ENCODE data around the gene SEMA4D. TPM values are rescaled to one million over a fixed set of nuclear protein-coding genes. Genes with fewer than 3 reads are reported as not detected.
A peak's percentile ranks its signal among the peaks of the same experiment; 100 is the strongest.

Gene SEMA4D
- total and polyA plus RNA-seq, 12 donors, result 2.3 to 51.0 (median 20.2) TPM

- intact Hi-C loops (cut with DNase I), result no loop called here
- H3K27ac ChIP-seq, result peak overlapping the region in 2 of 10 donors; percentile 20 to 79
- WGBS, 2 donors, result 93 to 96% methylated on average over 6 of the region's 6 CpGs
Observed at GRCh38 chr9:89361031-89361430, 136.9 kb downstream of the SEMA4D start.

GRCh38 chr9:89360465-89360864, 137.4 kb downstream of the SEMA4D start:
- H3K36me3 ChIP-seq, result peaks cover 0 to 86% (median 41%) of the 10 kb centered on the region in 9 donors
- H3K27ac ChIP-seq, result peak overlapping the region in 5 of 10 donors; percentile 20 to 79 (median 35)
- peaks cover 5 to 28% (median 24%) of the 10 kb centered on the region in 9 donors for H3K4me1 ChIP-seq
- intact Hi-C loops (cut with DNase I), result no loop called here
- no peaks in the 10 kb centered on the region for H3K27me3 ChIP-seq
- H3K4me3 ChIP-seq, result no peak overlapping the region
- WGBS, 2 donors, result 49 to 53% methylated on average over 3 of the region's 3 CpGs
- DNase-seq (no peak), ATAC-seq (peak in 3 of 8 donors; percentile 13 to 51 (median 48))
- H3K9me3 ChIP-seq, result no peaks in the 10 kb centered on the region
- no peak for TF ChIP-seq CTCF (IDR thresholded peaks at IDR 0.05)

More at GRCh38 chr9:89361031-89361430, 136.9 kb downstream of the SEMA4D start:
- Histone ChIP-seq H3K4me3 (no peak overlapping the region), H3K27me3 (no peaks in the 10 kb centered on the region), H3K36me3 (peaks cover 0 to 80% (median 41%) of the 10 kb centered on the region in 9 donors), H3K9me3 (no peaks in the 10 kb centered on the region), H3K4me1 (peaks cover 5 to 28% (median 24%) of the 10 kb centered on the region in 9 donors)
- DNase-seq (no peak), ATAC-seq (no peak)
- no peak for TF ChIP-seq CTCF (IDR thresholded peaks at IDR 0.05)

GRCh38 chr9:89359751-89360261, 138.1 kb downstream of the SEMA4D start:
- H3K4me3 ChIP-seq, result no peak overlapping the region
- WGBS, 2 donors, result 60 to 67% methylated on average over 8 of the region's 8 CpGs
- ATAC-seq (peak in 5 of 8 donors; percentile 41 to 65 (median 49)), DNase-seq (no peak)
- no peak for TF ChIP-seq CTCF (IDR thresholded peaks at IDR 0.05)
- peaks cover 5 to 28% (median 24%) of the 10 kb centered on the region in 9 donors for H3K4me1 ChIP-seq
- peaks cover 0 to 93% (median 46%) of the 10 kb centered on the region in 9 donors for H3K36me3 ChIP-seq
- H3K27me3 ChIP-seq, result no peaks in the 10 kb centered on the region
- H3K27ac ChIP-seq, result peak overlapping the region in 7 of 10 donors; percentile 20 to 79 (median 30)
- no peaks in the 10 kb centered on the region for H3K9me3 ChIP-seq
- intact Hi-C loops (cut with DNase I), result loop anchor here in 1 of 10 donors (10.0 kb wide), 1 partner anchor 185 kb away; no protein-coding TSS in a partner anchor

GRCh38 chr9:89358985-89359384, 138.9 kb downstream of the SEMA4D start:
- Histone ChIP-seq H3K4me3 (no peak overlapping the region), H3K27ac (peak overlapping the region in 4 of 10 donors; percentile 22 to 79 (median 58)), H3K4me1 (peaks cover 5 to 35% (median 24%) of the 10 kb centered on the region in 9 donors), H3K27me3 (no peaks in the 10 kb centered on the region), H3K9me3 (no peaks in the 10 kb centered on the region), H3K36me3 (peaks cover 0 to 100% (median 55%) of the 10 kb centered on the region in 9 donors)
- 54 to 55% methylated on average over 4 of the region's 4 CpGs for WGBS, 2 donors
- no peak for TF ChIP-seq CTCF (IDR thresholded peaks at IDR 0.05)
- peak in 1 of 2 donors; percentile 40 for DNase-seq
- ATAC-seq, result peak in 6 of 8 donors; percentile 39 to 86 (median 70)
- intact Hi-C loops (cut with DNase I), result loop anchor here in 1 of 10 donors (10.0 kb wide), 1 partner anchor 186 kb away; no protein-coding TSS in a partner anchor

Data from heart right ventricle (tissue), 16 donors.